Keratinocyte (primary cell): ENCODE results near the gene AGPAT3.

Experiments used
- CTCF ChIP-seq, 3 experiments: IDR thresholded peaks in 1 of 3; conservative IDR thresholded peaks in 1 of 3; optimal IDR thresholded peaks in 1 of 3; 2 replicates in 2 of 3; 3 replicates in 1 of 3; pipeline versions ENCODE3 to v1.5.1; 2011; ENCODE audit warnings: low read length in 3 of 3, mild to moderate bottlenecking in 3 of 3, moderate library complexity in 2 of 3, control low read depth in 1 of 3, inconsistent platforms in 1 of 3; ENCODE audit not compliant: insufficient read depth in 2 of 3; ENCODE audit errors: extremely low read depth in 1 of 3
- EZH2 ChIP-seq: IDR thresholded peaks from one replicate; pipeline ENCODE4 v1.6.1; 2012; ENCODE audit warnings: inconsistent platforms, mild to moderate bottlenecking, low read length, moderate library complexity

- TF ChIP-seq CTCF (optimal IDR thresholded peaks at IDR 0.05 in 1 of 3, IDR thresholded peaks at IDR 0.05 in 1 of 3, conservative IDR thresholded peaks at IDR 0.05 in 1 of 3; ENCODE audit: extremely low read depth in 1 of 3, insufficient read depth in 2 of 3, low read length in 3 of 3) (no peak), EZH2 (no peak)
These were observed 133.0 kb downstream of the AGPAT3 start for GRCh38 chr21:43997766-43998742.
